HG03103 (cell line): ENCODE measurements around the gene PLCB3.
"Not testable (repeated sequence)": the region's sequence is repeated elsewhere in the genome, so short reads cannot be mapped to it uniquely, and the experiment has no call there.

Experiments
- ATAC-seq: cut with Tn5 transposase; IDR thresholded peaks from one replicate; pipeline ENCODE4 v1.9.1; 2021; ENCODE audit warnings: low read depth; ENCODE audit not compliant: unreplicated experiment

The PLCB3 gene

DNA sequence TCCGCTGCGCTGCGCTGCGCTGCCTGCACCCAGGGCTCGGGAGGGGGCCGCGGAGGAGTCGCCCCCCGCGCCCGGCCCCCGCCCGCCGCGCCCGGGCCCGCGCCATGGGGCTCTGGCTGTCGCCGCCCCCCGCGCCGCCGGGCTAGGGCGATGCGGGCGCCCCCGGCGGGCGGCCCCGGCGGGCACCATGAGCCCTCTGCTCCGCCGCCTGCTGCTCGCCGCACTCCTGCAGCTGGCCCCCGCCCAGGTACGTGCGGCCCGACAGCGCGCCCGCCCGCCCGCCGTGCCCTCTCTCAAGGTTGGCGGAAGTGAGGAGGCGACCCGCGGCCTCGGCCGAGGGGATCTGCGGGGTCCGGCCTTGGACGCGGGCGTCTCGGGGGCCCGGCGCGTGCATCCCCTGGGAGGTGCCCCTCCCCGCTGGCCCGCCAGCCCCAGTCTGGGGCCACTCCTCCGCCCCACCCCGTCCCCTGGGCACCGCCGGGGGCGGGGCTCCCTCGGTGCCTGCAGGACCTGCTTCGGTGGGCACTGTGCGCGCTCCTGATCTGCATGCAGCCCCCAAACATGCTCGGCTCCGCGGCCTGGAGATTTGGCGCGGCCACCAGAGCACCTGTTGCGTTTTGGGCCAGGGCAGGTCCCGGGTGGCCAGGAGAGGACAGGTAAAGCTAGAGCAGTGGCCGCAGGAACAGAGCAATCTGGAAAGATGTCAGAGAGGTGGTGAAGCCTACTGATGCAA, 16.5 kb upstream of the PLCB3 start:
- no peak for ATAC-seq

DNA sequence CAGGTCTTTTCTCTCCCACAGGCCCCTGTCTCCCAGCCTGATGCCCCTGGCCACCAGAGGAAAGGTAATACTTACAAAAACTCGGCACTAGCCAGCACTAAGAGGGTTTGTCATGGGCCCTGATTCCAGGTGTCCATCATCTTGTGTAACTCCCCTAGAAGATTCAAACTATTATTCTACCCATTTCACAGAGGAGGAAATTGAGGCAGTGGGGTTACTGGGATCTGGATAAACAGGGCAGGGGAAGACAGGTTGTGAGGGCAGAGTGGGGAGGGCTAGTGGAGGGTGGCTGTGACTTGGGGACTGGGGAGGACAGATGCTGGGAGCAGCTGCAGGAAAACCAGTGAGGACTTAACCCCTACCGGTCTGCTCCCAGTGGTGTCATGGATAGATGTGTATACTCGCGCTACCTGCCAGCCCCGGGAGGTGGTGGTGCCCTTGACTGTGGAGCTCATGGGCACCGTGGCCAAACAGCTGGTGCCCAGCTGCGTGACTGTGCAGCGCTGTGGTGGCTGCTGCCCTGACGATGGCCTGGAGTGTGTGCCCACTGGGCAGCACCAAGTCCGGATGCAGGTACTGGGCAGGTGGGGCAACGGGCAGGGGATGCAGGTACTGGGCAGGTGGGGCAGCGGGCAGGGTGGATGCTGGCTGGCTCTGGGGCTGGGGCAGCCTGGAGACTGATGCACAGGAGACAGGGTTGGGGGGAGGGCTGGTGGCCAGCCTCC, 15.7 kb upstream of the PLCB3 start:
- no peak for ATAC-seq

DNA sequence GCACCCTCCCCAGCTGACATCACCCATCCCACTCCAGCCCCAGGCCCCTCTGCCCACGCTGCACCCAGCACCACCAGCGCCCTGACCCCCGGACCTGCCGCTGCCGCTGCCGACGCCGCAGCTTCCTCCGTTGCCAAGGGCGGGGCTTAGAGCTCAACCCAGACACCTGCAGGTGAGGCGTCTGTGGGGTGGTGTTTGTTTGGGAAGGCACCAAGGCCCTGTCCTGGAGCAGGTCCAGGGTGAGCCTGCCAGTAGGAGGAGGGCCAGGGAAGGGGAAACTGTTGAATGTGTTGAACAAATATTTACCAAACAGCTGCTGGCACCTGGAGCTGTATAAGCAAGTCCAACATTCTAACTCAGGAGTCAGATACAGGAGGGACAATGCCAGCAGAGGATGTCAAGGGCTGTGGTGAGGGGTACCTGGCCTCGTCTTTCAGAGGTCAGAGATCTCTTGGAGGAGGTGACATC, 13.8 kb upstream of the PLCB3 start:
- ATAC-seq, result no peak

DNA sequence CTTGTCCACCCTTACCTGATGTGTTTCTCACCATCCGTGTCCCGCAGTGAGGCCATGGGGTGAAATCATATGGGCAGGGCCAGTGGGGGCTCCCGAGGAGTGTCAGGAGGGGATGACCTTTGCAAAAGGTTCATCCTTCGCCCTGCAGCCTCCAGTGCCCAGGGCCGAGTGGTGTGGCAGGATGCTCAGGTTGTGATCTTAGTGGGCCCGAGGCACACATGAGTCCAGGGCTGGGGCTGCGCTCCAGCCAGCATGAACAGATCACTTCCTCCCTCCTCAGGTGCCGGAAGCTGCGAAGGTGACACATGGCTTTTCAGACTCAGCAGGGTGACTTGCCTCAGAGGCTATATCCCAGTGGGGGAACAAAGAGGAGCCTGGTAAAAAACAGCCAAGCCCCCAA, 13.3 kb upstream of the PLCB3 start:
- no peak for ATAC-seq

DNA sequence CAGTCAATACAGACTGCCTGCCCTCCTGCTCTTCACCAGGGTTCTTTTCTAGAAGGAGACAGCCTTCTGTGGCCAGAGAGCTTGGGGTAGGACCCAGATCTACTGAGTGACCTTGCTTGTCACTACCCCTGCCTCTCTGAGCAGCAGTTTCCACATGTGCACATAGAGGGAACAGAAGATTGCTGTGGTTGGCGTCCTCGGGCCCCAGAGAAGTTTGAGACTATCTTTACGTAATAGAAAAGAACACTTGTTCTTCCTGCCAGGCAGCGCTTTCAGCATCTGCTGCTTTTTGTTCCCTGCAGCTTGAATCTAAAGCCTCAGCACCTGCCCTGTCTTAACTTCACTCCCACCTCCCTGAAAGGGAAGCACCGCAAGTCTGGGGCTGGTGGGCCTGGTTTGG, 12.3 kb upstream of the PLCB3 start:
- ATAC-seq, result no peak

DNA sequence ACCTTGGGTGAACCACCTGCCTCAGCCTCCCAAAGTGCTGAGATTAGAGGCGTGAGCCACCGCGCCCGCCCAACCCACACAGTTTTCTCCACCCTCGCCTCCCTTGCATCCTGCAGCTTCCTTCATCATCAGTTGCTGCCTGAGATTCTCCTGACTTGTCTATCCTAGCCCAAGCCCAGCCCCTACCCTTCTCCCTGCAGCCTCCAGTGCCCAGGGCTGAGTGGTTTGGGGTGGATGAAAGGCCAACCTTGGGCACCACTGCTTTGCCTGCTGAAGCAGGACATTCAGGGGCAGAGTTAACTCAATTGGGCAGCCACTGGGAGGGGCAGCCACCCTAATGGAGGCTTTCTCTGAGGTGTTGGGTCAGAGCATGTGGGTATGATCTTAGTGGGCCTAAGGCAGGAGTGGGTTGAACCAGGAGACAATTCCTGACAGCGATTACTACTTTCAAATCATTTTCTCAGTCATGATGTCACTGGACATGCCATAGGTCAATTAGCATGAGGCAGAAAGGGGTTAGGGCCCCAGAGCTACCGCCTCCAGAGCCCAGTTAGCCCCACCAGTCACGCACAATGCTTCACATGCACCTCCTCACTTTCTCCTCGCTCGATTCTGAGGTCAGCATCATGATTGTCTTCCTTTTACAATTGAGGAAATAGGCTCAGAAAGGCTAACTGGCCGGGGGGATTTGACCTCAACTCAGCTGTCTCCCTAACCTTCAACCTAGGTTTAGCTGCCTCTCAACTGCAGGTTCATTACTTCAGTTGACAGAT, 11.5 kb upstream of the PLCB3 start:
- ATAC-seq, result no peak

DNA sequence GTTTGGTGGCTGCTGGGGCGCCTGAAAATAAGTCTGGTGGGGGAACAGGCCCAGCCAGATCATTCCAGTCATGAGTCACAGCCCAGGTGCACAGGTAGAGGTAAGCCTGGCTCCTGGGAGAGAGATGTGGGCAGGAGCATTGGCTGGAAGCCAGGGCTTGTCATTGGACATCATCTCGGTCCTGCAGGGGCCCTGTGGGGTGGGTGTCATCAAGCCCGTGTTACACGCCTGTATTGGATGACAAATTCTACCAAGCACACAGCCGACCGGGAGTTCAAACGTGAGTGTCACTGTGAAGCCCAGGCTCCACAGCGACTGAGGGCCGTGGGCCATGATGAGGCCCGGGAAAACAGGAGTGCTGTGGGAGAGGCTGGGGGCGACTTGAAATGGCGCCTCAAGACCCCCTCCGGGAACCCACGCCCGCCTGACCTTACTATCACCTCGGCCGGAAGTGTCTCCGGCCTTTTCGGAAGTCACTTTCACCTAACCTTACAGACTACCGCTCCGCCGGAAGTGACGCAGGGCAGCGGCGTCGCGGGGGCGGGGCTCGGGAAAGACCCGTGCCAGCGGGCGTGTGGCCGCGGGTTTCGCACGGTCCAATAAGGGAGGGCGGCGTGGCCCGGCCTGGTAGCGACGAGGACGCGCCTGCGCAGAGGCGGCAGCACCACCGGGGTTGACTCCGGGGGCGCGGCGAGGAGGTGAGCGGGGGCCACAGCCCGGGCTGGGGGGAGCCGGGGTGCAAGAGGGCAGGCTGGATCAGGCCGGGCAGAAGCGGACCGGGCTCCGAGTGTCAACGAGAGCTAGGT, 10.7 kb upstream of the PLCB3 start, which contains the start of gene FKBP2:
Gene FKBP2 (plus strand): TSS at position 661 of the 806 bp plus-strand sequence. CDS start 1,293 bp downstream, outside the sequence.
- peak; percentile 38 for ATAC-seq

DNA sequence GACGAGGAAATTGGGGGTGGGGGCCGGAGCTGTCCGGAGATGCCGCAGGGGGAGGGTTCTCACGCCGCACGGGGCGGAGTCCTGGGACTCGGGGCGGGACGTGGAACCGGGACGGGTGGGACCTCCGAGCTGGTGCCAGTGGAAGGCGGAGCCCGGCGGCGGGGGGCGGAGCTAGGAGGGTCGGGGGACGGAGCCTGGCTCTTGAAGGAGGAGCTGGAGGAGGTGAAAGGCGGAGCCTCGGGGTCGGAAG, 10.2 kb upstream of the PLCB3 start:
- ATAC-seq, result peak; percentile 66

DNA sequence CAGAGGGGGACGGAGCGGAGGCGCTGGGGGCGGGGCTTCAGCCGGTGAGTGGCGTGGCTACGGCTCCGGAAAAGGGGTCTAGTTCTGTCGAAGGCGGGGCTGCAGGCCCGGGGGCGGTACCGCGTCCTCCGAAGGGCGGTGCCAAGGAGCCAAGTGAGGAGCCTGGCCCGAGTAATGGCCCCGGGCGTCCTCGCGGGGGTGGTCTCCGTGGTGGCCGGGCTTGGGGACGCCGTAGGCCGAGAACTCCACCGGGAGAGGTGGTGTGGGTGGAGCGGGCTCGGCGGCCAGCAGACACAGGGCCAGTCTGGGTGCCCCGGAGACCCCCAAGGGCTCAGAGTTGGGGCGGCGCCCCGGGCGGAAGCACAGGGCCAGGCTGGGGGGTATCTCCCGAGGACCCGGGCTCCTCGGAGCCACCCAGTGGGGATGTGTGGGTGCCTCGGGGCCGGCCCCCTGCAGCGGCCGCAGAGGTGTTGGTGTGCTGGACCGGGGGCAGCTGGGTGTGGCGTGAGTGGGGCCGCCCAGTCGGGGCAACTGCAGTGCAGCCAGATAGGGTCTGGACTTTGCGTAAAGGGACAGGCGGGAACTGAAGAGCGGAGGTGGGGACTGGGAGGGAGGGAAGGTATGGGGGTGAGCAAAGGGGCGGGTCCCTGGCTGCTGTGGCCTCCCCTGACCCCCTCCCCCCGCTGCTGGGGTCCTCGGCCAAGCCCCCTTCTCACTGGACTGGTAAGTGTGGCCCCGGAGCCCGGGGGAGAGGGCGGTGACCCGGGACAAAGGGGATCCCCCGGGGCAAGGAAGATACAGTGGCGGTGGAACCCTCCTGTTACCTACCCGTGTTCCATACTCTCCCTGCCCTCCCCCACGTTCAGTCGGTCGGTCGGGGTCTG, 9.6 kb upstream of the PLCB3 start:
- peak; percentile 2 for ATAC-seq

DNA sequence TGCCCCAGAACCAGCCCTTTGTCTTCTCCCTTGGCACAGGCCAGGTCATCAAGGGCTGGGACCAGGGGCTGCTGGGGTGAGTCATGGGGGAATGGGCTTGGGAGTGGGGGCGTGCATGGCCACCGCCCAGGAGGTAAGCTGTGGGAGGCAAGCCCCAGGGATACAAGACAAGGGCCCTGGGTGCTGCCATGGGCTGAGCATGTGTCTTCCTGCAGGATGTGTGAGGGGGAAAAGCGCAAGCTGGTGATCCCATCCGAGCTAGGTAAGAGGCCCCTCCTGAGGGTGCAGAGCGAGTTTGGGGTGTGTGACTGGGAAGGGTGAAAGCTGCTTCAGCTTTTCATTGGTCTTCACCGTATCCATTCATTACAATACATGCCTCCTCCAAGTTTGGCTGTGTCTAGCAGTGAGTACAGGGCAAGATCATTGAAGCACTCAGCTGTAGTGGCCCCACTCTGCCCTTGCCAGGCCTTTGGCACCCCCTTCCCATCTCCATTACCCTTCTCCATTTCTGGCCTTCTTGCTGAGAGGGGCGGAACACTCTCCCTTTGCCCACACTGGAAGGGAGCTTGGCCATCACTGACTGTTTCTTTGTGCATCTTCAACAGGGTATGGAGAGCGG, 8.0 kb upstream of the PLCB3 start:
- ATAC-seq, result no peak

DNA sequence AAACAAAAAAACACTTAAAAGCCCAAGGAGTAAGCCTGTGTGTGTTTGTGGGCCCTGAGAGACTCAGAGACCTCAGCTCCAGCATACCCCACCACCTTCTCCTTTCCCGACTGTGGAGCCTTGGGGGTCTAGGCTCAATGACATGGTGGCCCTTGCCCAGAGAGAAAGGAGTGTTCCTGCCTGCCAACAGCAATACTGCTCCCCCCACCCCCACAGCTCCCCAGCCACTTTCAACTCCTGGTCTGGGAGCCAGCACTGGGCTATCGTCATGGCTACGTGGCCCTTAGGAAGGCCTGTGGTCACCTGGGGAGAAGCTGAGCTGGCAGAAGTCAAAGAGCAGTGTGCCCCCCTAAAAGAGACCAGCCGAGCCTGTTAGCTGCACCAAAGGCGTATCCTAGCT, 7.2 kb upstream of the PLCB3 start:
- no peak for ATAC-seq

DNA sequence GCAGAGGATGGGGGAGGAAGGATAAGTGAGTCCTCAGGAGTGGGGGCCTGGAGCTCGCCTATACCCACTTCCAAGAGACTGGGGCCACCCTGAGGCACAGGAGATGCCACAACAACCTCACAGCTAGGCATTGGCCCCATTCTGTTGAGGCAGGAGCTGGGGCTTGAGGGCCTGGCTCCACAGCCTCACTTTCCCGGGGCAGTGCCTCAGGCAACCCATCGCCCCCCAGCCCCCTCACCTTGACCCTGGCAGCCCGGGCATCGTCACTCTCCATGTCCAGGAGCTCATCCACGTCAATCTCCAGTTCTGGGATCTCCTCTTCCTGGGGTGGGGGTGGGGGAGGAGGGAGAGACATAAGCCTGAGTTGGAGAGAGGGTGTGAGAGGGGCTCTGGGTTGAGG, 6.4 kb upstream of the PLCB3 start:
- no peak for ATAC-seq

DNA sequence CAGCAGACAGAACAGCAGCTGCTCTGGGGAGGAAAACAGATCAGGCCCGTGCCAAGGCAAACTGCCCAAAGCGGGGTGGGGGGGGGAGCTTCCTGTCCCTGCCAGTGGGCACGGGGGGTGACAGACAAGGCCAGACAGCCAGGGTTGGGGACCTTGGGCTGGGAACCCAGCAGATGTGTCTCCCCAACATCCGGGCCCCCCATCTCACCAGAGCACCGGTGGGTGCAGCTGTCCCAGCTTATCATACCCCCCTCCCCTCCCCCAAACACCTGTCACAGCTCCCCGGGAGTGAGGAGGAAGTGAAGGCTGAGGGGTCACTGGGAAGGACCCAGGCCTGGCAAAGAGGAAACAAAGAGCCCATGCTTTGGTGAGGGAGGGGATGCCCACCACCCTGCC, 5.9 kb upstream of the PLCB3 start:
- no peak for ATAC-seq

DNA sequence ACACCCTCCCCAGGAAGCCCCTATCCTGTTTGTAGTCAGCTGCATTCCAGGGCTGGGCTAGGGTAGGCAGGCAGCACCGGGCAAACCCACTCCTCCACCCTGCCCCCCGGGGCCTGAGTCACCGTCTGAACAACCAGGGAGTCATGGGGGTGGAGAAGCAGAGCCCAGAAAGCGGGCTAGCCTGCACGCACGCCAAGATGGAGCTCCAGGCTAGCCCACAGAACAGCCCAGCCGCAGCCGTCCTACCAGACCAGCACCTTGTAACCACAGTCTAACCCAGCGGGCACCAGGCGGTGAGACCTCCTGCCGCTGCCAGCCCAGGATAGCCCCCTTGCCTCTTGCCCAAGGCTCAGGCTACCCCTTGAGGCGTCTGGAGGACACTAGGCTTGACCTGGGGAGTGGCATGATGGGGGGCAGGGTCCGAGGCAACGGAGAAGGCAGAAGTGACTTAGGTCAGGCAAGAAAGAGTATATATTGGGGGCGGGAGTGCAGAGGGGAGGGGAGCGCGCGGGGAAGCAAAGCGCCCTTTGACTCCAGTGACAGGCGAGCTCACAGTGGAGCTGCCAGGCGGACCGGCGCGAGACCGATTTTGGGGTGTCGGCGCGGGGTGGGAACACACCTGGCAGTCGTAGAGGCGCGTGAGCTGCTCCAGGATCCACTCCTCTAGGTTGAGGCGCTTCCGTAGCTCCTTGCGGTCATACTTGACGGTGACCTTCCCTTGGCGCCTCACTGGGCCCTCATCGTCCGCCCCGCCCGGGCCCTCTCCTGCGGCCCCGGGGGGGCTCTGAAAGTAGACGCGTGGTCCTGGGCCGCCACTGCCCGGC, 5.3 kb upstream of the PLCB3 start:
- ATAC-seq, result no peak

DNA sequence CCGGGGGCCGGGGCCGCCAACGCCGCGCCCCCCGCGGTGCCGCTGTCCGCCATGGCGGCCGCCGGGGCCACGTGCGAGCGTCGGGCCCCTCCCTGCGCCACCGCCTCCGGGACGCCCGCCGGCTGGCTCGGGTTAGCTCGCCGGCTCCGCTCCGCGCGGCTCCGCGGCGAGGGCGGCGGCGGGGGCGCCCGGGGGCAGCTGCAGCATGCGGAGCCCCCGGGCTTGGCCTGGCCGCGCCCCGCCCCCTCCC, 4.8 kb upstream of the PLCB3 start:
- ATAC-seq, result not testable (repeated sequence)

DNA sequence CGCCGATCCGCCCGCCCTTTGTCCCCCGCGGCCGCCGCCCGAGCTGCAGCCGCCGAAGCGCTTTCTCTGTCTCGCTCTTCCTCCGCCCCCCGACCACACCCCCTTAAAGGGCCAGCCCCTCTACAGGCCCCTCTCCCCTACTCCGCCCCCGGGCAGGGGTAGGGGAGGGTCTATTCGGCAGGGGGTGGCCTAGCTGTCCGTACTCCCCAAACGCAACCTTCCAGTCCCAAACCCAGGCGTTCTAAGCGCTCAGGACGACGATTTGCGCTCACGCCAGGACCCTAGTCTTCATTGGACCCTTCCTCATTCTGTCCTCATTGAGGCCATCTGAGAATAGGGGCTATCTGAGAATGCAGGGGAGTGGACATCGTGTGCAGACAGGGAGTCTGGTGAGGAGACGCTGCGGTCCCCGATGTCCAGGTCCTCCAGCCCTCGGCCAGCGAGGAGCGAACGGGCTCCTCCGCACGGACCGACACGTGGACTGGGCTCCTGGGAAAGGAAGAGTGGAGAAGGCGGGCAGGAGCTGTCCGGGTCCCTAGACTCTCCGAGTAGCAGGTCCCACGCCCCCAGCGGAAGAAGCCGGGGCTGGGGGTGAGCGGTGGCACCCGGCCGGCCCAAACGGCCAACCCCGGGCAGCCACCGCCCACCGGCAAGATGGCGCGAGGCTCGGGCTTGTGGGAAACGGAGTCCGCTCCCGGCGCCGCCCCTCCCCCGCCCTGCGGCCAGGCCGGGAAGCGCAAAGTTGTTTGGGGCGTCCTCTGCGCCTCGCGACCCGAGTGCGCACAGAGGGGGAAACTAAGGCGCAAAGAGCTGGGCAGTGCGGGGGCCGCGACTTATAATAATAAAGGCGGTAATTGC, 4.2 kb upstream of the PLCB3 start, which contains the start of gene PPP1R14B:
Gene PPP1R14B (minus strand): TSS at position 73 of the 858 bp plus-strand sequence. CDS start 270 bp downstream, outside the sequence.
- ATAC-seq, result no peak

DNA sequence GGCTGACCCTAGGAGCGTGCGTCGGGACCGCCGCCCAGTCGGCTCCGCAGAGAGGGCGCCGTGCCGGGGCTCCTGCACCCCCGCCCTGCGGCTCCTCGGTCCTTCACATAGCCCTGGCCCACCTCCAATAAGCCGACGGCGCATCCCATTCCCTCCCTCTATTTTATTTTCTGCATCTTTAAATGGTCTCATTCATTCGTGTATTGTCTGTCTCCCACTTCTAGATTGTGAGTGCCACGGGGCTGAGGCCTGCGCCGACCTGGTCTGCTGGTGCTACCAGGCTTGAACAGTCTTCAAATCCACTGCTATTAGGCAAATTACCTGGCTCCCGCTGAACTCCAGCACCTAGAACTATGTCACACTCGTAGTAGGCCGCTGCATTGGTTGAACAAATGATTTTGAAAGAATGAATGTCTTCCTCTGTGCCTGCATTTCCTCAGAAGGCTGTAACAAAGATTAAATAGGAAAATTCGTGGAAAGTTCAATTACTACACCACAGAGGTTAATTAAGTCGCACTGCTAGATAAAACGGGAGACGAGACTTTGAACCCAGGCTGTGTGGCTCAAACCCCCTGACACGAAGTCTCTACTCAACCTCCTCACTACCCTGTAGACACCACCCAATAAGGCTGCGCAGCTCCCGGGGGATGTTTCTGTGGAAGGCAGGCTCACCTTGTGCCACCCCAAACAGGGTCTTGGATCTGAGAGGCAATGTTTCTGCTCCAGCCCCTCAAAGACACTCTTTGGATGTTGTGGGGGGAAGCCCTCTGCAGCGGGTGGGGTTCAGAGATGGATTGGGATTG, 3.4 kb upstream of the PLCB3 start:
- no peak for ATAC-seq
